Activated CD4-positive, alpha-beta T cell treated with anti-CD3 and anti-CD28 coated beads for 24 hours (primary cell): ENCODE results near the gene ITGAV.
A peak's percentile ranks its signal among the peaks of the same experiment; 100 is the strongest.

Source experiments
- DNase-seq, 2 donors: peaks; one replicate each; pipeline ENCODE4 v3.0.0-alpha.2; 2020; ENCODE audit warnings: low read depth in 2 of 2

Gene ITGAV

GRCh38 chr2:186612555-186613440 is 22.9 kb downstream of the ITGAV start:
- DNase-seq, result no peak

DNA sequence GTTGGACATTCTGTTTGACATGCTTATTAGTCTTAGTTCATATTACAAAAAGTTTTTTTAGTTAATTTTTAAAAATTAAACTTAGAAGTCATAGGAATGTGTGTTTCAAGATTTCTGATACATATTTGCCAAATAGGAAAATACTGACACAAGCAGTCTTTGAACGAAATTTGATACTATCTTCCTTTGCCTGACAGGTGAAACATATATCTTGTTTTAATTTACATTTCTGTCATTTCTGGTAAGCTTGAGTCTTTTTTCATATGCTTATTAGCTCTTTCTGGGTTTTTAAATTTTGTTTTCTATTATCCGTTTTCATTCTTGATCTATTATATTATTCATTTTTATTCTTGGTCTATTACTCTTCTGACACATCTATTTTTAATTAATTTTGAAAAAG is 24.5 kb downstream of the ITGAV start:
- no peak for DNase-seq

DNA sequence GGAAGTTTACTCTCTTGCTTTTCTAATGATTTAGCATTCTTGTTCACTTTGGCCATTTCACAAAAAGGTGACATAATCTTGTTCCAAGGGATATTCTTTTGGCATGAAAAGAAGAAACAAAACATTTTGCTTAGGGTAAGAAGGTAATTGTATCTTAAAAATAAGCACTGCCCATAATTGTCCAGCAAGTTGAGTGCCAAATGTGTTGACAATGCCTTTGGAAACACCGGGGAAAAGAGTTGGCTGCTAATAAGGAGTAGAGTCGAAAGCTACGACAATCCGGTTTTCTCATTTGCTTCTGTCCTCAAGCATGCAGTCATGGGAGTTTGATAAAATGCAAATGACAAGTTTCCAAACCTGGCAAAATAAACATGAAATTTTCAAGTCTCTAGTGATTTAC is 27.3 kb downstream of the ITGAV start:
- no peak for DNase-seq

- no peak for DNase-seq
Observed at GRCh38 chr2:186617771-186618170, 27.9 kb downstream of the ITGAV start.

DNA sequence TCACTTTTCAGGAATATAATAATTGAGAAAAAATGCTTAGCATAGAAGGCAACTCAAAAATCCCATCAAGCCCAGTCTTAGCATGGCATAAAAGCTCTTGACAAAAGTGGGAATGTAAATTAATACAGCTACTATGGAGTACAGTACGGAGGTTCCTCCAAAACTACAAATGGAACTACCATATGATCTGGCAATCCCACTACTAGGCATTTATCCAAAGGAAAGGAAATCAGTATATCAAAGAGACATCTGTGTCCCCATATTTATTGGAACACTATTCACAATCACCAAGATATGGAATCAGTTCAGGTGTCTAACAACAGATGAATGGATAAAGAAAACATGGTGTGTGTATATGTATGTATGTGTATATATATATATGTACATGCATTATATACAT is 28.8 kb downstream of the ITGAV start:
- no peak for DNase-seq

GRCh38 chr2:186623084-186623483 is 33.2 kb downstream of the ITGAV start:
- no peak for DNase-seq

DNA sequence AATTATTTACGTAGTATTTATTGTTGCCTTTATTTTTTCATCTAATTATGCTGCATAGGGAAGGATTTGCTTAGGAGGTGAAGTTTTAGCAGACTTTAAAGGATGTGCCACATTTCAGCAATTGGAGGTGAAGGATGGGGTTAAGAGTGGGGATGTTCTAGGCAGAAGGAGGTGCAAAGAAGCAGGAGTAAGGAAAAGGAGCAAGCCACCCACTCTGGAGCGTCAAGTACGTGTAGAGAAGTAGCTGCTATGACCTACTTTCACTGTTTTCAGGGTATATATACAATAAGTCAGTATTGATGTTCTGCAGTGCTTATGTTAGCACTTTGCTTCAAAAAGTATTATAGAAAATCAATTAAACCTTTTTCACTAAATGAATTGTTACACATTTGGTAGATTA is 34.4 kb downstream of the ITGAV start:
- DNase-seq, result no peak

DNA sequence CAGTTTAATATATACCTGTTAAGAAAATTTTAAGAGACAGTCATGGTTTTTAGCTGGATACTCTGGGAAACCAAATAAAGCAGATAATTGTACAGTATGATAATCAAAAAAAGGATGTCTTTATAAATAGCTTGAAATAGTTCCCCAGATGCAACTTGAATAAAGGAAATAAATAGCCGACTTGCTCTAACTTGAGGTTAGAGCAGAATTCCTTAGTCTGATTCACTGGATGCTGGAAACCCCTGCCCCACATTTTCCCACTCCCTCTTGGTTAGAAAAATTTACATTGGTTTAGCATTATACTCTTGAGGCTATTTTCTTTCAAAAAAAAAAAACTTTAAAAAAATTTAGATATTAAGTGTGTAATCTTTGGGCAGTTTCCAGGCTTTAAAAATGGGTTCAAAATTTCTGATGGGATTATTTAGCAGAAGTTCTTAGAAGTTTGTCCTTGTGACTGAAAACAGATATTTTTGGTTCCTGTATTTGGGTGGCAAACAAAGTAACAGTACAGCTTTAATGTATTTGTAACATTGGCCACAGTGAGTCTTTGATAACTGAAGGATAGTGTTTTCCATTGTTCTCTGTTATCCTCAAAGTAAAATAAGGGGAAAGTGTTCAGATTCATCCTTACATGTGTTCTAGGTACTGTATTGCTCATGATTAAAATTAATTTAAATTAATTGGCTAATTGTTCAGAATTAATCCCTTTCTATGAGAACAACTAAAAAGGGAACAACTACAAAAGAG is 39.6 kb downstream of the ITGAV start:
- DNase-seq, result no peak

DNA sequence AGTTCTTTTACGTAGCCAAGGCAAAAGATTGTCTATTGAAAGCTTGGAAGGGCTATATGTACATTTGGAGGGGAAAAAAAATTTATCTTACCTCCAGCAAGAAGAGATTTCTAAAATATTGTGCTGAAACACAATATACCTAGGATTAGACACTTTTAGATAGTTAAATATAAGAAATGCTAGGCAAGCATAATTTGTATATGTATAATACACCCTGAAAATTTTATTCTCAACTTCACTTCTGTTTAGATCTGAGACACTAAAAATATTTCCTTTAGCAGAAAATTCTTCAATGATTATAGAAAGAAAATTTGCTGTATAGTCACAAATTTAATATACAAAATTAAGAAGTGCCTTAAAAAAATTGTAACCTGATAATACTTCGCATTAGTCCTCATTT is 42.6 kb downstream of the ITGAV start:
- DNase-seq, result no peak

GRCh38 chr2:186634701-186635100 is 44.8 kb downstream of the ITGAV start:
- DNase-seq, result no peak

- DNase-seq, result no peak
Observed at GRCh38 chr2:186636800-186637496, 47.1 kb downstream of the ITGAV start.

- no peak for DNase-seq
Observed at GRCh38 chr2:186637497-186637800, 47.6 kb downstream of the ITGAV start.

DNA sequence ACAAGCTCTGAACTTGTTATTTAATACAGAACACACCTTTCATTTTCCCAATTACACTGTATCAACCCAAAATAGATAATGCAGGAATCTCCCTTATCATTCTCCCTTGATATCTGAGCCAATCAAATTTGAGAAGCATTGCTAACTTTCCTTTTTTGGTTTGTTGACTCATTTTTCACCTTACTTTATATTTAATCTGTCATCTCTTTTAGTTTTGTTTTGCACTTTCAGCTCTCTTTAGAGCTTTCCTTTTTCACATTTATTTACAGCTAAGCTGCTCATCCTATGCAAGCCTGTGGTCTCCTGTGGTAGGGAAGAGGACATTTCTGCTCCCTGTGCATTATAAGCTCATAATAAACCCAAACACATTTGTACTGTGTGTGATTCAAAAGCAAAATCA is 50.1 kb downstream of the ITGAV start:
- no peak for DNase-seq

DNA sequence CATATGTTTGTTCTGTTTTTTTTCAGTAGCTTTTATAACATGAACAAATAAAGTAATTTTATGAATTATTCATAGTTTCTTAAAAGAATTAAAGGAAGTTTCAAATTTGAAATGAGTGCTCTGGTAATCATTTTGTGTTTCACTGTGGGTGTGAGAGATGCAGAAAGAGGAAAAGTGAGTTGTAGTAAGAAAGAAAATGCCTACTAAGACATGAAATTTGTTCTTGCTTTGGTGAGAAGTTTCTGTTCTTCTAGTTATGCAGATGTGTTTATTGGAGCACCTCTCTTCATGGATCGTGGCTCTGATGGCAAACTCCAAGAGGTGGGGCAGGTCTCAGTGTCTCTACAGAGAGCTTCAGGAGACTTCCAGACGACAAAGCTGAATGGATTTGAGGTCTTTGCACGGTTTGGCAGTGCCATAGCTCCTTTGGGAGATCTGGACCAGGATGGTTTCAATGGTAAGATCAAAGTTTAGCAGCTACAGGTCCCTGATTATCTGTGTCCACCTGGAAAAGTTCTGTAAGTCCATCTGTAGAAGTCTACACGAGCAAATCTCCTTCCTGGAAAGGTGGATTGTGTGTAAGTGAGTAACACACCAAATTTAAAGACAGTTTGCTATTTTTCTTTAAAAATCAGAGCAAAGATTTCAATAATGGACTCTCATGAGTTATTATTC is 51.4 kb downstream of the ITGAV start:
- no peak for DNase-seq

DNA sequence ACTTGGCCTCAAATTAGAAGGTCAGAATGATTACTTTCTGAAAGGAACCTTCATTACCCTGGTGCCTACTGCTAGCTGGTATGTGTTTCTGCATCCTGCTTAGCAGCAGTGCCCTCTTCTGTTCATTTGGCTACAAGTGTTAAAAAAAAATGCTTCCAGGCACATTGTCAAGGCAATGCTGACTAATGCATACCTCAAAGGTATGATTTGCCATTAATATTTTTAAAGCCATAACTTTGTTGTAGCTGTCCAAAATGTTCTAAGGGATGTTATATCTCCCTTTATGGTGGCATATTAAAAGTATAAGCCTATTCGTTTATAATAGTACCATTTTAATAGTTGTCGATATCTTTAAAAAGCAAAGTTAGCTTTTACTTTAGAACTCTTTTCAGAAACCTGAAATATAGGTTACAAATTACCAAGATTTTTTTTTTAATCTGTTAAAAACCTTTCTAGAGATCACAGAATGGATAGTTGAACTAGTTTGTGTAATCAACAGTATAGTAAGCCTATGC is 52.0 kb downstream of the ITGAV start:
- peak in 1 of 2 donors; percentile 1 for DNase-seq

GRCh38 chr2:186644791-186645190 is 54.9 kb downstream of the ITGAV start:
- no peak for DNase-seq

DNA sequence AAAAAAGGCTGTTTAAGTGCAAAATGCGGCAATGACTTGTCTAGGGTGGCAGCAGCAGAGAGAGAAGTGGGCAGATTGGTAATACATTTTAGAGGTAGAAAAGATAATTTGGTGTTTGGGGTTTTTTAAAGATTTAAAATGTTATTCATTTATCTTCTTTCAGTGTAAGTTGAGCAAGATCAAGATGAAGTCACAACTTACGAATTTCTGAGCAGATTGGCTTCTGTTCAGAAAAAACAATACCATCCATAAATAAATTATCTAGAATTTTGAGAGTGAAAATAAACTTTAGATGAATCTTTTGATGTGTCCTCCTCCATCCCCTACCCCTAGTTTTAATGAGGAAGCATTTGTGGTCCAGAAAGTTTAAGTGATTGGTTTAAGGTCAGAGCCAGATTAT is 56.1 kb downstream of the ITGAV start:
- DNase-seq, result no peak

GRCh38 chr2:186648130-186648529 is 58.3 kb downstream of the ITGAV start:
- DNase-seq, result no peak

- DNase-seq, result no peak
Observed at GRCh38 chr2:186653511-186653910, 63.7 kb downstream of the ITGAV start.

- no peak for DNase-seq
Observed at GRCh38 chr2:186659383-186659782, 69.5 kb downstream of the ITGAV start.

- DNase-seq, result no peak
Observed at GRCh38 chr2:186664385-186665043, 74.7 kb downstream of the ITGAV start.
